ENCODE data around the gene ZKSCAN8.

Gene ZKSCAN8

GRCh38 chr6:28140616-28141015, 1.1 kb upstream of the ZKSCAN8 start:
- DNase-seq: no peak

- DNase-seq: no peak
These were observed 763 bp downstream of the ZKSCAN8 start for GRCh38 chr6:28142446-28142845.

DNA sequence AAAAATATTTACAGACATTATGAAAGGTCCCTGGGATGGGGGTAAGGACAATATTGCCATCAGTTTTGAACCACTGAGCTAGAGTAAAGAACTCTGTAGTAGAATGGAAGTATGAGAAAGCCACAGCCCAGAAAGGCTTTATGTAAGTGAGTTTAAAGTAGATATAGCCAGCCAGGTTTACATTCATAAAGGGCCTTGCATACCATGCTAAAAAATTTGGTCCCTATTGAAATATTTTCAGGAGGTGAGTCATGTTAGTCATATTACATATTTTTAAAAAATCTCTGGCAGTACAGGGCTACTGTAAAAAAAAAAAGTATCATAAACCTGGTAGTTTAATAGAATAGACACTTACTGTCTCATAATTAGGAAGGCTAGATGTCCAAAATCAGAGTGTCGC, 3.5 kb downstream of the ZKSCAN8 start:
- DNase-seq: no peak

DNA sequence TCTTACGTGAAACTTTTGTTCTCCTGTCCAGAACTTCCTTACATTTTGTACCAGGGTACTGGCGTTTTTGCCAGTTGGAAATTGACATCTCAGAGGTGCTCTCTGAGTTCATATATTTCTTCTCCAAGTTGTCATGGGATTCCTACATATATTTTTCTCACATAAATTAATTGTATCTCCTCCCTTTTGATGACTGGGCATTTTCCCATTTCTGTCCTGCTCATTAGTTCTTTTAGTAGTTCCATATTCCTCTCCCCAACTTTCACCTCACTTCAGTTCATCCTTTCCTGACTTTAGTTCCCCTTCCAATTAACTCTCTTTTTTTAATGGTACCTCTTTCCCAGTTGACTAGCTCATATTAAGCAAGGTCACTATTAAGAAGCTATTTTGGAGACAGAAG, 10.8 kb downstream of the ZKSCAN8 start:
- no peak for DNase-seq

GRCh38 chr6:28153546-28153945, 11.9 kb downstream of the ZKSCAN8 start:
- no peak for DNase-seq

- DNase-seq: no peak
These were observed 12.7 kb downstream of the ZKSCAN8 start for GRCh38 chr6:28154357-28154756.

DNA sequence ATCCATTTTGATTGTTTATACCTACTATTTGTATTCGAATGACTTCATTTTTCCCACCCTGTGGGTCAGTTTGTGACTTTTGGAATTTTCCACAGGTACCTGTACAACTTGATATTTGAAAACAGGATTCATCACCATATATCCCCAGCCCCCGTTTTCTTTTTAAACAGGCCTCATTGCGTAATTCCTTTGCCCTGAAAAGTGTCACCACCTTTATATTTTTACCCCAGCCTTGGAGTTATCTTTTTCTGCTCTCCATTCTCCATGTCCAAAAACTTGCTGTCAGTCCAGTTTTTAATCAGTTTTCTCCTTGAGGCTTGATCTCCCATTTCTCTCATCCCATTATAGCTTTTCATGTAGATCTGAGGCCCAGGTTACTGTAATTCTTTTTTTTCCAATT, 16.6 kb downstream of the ZKSCAN8 start:
- DNase-seq: no peak

DNA sequence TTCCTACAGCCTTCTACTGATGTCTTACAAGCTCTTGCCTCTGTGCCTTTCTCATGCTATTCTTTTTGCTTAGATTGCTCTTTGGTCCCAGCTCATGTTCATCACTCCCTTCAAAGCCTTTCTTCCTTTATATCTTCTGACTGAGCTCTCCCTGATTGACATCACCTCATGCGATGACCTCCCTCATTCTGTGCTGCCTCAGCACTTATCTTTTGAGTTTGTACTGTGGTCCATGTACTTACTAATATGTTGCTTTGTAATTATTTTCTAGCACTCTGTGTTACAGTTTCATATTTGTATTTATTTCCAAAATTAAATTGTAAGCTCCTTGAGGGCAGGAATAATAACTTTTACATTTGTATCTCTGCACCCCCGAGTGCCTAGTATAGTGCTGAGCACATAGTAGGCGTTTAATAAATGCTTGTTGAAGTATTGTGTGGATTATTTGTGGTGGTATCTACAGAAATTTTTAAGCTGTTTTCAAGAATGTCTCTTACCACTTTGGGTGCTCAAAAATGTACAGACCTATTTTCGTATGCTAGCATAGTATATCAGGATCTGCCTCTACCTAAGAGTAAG, 17.4 kb downstream of the ZKSCAN8 start:
- DNase-seq: no peak

GRCh38 chr6:28160233-28160632, 18.6 kb downstream of the ZKSCAN8 start:
- DNase-seq: no peak

DNA sequence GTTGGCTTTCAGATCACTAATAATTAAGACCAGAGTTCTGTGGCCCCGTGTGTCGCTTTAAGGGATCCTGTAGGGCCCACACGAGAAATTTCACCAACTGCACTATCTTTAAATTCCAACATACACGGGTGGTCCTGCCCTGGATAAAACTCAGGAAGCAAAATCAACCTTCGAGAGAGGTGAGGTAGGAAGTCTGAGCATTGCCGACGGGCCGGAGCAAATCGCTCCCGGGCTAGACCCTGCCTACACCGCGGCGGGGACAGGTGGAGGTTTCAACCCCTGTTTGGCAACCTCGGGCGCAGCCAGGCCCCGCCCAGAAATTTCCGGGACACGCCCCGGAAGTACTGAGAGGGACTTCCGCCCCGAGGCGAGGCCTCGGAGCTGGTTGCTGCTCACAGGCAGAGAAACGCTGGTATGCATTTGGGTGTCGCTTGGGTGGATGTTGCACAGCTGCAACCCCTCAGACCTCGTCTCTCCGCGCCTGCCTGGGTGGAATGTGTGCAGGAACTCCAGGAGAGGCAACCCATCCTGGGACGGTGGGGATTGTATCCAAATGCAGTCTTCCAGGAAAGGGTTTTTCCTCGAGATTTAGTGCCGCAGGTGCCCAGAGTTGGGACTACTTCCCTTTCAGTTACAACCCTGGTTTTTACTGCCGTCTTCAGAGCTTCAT, 19.9 kb downstream of the ZKSCAN8 start:
- DNase-seq: peak; percentile 82

DNA sequence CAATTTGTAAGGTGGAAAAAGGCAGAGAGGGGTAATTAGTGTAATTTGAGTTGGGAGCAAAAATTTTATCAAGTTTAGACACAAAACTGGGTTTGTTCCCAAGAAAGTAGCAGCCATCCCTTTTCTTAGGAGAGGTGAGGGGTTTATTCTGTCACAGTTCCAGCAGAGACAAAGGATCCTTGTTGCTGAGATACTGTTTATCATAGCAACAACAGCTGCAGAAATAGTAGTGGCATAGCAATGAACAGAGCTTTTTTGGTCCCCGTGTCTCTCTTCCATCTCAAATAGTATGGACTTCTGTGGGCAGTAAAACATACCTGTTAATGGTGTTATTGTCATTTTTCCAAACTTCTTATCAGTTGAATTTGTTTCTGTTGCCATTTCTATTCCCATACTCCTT, 23.9 kb downstream of the ZKSCAN8 start:
- no peak for DNase-seq

DNA sequence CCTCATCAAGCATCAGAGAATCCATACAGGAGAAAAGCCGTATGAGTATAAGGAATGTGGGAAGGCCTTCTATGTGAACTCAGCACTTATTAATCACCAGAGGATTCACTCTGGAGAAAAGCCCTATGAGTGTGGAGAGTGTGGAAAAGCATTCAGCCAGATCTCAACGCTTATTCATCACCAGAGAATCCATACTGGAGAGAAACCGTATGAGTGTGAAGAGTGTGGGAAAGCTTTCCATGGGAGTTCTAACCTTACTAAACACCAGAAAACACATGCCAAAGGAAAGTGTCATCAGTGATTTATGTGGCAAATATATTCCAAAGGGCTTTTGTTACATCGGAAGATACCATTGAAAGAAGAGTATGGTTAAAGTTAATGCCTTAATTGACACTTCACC, 25.4 kb downstream of the ZKSCAN8 start:
- DNase-seq: no peak

DNA sequence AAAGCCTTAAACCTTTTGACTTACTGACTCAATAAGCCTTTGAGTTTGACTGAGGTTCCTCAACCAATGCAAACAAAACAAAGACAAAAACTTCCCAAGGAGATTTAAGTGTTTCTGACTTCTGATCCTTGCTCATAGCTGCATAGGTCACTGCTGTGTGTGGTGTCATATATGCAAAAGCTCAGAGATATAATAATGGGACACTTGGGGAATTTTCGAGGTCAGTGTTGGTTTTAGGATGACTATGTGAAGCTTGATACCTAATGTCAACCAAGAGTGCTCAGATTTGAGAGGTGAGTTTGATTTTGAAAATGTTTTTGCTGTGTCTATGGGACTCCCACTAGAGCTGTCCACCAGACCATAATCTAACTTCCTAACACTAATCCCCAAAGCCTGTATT, 26.2 kb downstream of the ZKSCAN8 start:
- no peak for DNase-seq

DNA sequence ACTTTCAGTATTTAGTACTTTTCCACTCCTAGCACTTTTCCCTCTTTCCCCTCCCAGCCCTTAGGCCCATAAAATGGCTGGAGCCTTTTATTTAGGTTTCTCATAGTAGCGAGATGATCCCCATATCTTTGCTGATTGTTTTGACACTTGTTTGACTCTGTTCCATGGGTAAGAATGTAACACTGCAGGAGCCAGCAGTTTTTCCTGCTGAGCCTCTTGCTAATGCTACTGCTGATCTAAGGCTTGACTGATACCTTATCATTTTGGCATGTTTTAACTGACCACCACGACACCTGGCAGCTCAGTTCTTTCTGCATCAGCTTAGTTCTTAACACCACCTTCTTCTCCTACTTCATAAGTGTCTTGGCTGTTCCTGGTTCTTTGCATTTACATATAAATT, 29.6 kb downstream of the ZKSCAN8 start:
- no peak for DNase-seq

DNA sequence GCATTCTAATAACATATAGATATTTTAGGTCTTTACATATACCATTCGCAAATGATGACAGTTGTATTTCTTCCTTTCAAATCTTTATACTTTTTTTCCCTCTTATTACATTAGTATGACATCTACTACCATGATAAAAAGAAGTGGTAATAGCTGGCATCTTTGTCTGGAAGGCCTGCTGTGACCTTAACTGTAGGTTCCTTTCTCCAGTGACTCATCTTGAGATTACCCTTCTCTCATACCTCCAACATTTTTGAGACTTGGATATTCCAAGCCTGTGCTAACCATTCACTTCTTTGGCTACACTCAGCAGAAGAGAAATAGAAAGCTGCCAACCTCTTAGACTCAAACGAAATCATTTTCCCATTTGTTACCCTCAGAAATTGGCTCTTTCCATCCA, 30.3 kb downstream of the ZKSCAN8 start:
- no peak for DNase-seq

DNA sequence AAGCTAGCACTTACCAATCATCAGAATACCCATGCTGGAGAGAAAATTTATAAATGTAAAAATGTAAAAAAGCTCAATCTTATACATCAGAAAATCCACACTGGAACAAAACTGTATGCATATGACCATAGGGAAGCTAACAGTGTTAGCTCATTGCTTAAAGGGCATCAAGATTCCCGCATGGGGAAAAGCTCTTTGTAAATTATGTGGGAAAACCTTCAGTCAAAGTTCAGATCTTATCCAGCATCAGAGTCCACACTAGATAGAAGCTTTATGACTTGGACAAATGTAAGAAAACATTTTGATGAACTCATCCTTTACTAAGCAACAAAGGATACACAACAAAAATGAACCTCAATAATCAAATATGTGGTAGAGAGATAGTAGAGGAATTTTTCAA, 34.7 kb downstream of the ZKSCAN8 start:
- no peak for DNase-seq

- no peak for DNase-seq
These were observed 40.6 kb downstream of the ZKSCAN8 start for GRCh38 chr6:28182255-28182654.

GRCh38 chr6:28188111-28188979, 46.7 kb downstream of the ZKSCAN8 start:
- DNase-seq: no peak

DNA sequence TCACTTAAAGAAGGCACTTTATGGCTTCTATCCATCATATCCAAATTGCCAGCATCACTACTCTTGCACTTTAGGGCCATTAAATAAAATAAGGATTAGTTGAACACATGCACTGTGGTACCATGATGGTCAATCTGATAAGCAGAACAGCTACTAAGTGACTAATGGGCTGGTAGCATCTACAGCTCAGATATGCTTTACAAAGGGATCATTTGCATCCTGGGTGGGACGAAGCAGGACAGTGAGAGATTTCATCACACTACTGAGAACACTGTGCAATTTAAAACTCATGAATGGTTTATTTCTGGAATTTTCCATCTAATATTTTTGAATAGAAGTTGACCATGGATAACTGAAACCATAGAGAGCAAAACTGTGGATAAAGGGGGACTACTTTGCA, 58.3 kb downstream of the ZKSCAN8 start:
- DNase-seq: no peak

- DNase-seq: no peak
These were observed 61.5 kb downstream of the ZKSCAN8 start for GRCh38 chr6:28203201-28203600.

GRCh38 chr6:28205879-28206278, 64.2 kb downstream of the ZKSCAN8 start:
- no peak for DNase-seq

DNA sequence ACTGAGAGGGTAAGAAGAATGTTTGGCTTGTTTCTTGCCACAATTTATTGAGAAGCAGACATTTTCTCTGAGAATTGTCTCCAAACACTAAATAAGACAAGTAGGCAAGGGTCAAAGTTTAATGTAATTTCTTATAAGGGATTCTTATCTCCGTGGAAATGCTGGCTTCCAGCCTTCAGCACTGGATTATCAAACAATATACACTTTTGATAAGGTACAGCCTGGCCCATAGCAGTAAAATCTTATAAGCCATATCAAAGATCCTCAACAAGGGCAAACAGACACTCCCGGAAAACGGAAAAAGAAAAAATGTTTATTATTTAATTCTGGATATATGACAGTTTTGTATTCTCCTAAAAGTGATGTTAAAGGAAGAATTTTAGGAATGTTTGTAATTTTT, 64.8 kb downstream of the ZKSCAN8 start:
- DNase-seq: no peak

- DNase-seq: no peak
These were observed 65.3 kb downstream of the ZKSCAN8 start for GRCh38 chr6:28206928-28207509.
